HG02642 (cell line): ENCODE results near the gene SENP5.
A peak's percentile ranks its signal among the peaks of the same experiment; 100 is the strongest.
"Not testable (repeated sequence)": the region's sequence is repeated elsewhere in the genome, so short reads cannot be mapped to it uniquely, and the experiment has no call there.

ENCODE experiments used
- ATAC-seq: cut with Tn5 transposase; IDR thresholded peaks from one replicate; pipeline ENCODE4 v1.9.1; 2021; ENCODE audit warnings: mild to moderate bottlenecking; ENCODE audit not compliant: unreplicated experiment, poor library complexity

The SENP5 gene

GRCh38 chr3:196938124-196938523, 70.4 kb downstream of the SENP5 start:
- ATAC-seq: no peak

DNA sequence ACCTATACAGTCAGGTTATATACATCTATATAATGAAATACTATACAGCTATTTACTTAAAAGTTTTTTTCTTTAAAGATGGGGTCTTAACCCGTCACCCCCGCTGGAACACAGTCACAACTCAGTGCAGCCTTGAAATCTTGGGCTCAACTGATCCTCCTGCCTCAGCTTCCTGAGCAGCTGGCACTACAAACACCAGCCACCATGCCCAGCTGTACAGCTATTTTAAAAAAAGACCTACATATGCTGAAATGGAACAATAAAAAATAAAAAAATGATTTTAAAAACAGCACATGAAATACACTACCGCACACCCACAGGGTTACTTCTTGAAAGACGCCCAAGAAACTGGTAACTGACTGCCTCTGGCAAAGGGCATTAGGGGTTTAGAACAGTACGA, 70.9 kb downstream of the SENP5 start:
- ATAC-seq: no peak

DNA sequence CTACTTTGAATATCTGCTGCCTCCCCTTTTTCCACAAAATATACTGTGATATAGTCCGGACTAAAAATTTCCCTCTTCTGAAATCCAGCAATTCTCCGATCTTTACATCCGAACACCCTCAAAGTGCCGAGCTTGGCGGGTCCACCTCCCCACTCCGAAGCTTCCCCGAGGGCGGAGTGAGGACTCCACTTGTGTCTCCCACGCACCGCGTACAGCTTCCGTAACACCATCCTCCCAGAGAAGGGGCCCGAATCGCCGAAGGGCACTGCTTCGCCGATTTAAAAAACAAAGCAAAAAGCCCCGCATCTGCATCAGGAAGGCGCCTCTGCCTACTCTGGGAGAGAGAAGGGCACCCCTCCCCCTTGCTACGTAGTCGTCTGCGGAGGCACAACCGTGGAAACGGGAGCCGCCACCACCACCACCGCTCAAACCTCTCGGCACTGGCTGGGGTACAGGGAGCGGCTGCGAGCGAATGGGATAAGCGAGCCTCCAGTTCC, 74.1 kb downstream of the SENP5 start:
- peak; percentile 28 for ATAC-seq

GRCh38 chr3:196942226-196942914, 74.7 kb downstream of the SENP5 start, which contains the start of gene NCBP2:
NCBP2 (minus strand) TSS chr3:196942528; CDS start chr3:196942503, 25 bp downstream.
- peak; percentile 91 for ATAC-seq

- peak; percentile 15 for ATAC-seq
These were observed 75.2 kb downstream of the SENP5 start for GRCh38 chr3:196942915-196943277.

DNA sequence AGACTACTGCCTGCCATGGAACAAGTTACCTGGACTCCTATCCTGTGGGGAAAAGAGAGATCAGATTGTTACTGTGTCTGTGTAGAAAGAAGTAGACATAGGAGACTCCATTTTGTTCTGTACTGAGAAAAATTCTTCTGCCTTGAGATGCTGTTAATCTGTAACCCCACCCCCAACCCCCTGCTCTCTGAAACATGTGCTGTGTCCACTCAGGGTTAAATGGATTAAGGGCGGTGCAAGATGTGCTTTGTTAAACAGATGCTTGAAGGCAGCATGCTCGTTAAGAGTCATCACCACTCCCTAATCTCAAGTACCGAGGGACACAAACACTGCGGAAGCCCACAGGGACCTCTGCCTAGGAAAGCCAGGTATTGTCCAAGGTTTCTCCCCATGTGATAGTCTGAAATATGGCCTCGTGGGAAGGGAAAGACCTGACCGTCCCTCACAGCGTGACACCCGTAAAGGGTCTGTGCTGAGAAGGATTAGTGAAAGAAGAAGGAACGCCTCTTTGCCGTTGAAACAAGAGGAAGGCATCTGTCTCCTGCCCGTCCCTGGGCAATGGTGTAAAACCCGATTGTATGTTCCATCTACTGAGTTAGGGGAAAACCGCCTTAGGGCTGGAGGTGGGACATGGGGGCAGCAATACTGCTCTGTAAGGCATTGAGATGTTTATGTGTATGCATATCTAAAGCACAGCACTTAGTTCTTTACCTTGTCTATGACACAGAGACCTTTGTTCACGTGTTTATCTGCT, 76.5 kb downstream of the SENP5 start:
- ATAC-seq: not testable (repeated sequence)

GRCh38 chr3:196947136-196947859, 79.6 kb downstream of the SENP5 start:
- no peak for ATAC-seq

- no peak for ATAC-seq
These were observed 80.2 kb downstream of the SENP5 start for GRCh38 chr3:196947860-196948441.

- ATAC-seq: no peak
These were observed 80.9 kb downstream of the SENP5 start for GRCh38 chr3:196948442-196949284.

DNA sequence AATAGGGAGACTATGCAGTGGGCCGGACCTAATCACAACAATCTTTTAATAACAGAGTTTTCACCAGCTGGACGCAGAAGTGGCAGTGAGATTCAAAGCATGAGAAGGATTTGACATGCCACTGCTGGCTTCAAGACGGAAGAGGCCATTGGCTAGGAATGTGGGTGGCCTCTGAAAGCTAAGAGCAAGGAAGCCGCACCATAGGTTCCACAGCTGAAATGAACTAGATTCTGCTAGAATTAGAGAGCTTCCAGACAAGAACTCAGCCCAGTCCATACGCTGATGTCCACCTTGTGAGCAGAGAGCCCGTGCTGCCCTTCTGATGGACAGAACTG, 81.5 kb downstream of the SENP5 start:
- ATAC-seq: no peak

GRCh38 chr3:196949750-196950149, 82.0 kb downstream of the SENP5 start:
- ATAC-seq: no peak

DNA sequence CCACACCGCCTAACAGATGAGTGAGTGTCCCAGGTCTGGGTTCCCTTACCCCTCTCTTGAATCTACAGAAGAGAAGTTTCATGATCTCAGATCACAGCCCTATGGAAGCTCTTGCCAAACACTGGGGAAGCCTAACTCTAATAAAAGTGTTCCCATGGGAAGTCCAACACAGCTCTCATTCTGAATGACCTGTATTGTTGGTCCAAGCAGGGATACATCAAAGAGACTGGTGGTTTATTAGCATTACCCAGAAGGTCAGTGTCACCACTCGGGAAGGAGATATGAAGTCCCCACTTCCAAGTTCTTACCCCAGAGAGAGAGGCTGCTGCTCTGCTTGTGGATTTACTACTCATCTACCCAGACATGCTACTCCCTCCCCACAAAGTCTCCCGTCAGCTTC, 83.7 kb downstream of the SENP5 start:
- ATAC-seq: no peak

DNA sequence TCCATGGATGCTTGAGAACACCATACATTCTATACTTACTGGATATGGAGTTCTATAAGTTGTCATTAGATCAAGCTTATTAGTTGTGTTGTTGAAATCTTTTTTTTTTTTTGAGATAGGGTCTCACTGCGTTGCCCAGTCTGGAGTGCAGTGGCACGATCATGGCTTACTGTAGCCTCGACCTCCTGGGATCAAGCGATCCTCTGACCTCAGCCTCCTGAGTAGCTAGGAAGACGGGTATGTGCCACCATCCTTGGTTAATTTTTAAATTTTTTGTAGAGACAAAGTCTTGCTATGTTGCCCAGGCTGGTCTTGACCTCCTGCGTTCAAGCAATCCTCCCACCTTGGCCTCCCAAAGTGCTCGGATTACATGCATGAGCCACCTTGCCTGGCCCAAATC, 87.1 kb downstream of the SENP5 start:
- no peak for ATAC-seq

- ATAC-seq: no peak
These were observed 94.6 kb downstream of the SENP5 start for GRCh38 chr3:196962108-196962929.

DNA sequence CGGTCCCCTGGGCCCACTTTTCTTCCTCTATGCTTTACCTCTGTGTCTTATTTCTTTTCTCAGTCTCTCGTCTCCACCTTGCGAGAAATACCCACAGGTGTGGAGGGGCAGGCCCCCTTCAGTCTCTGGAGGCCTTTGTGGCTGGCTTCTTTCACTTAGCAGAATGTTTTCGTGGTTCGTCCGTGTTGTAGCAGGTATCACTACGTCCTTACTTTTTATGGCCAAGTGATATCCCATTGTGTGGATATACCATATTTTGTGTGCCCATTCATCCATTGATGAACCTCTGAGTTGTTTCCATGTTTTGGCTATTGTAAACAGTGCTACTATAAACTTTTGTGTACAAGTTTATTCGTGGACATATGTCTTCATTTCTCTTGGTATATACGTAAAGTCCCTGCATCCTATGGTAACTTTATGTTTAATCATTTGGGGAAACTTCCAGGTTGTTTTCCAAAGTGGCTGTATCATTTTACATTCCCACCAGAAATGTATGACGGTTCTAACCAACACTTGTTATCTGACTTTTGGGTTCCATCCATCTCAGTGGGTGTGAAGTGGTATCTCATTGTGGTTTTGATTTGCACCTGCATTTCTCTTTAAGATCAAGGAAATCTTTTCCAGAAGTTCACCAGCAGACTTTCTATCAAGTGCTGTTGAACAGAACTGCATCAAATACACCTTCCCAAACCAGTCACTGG, 95.4 kb downstream of the SENP5 start:
- ATAC-seq: no peak

DNA sequence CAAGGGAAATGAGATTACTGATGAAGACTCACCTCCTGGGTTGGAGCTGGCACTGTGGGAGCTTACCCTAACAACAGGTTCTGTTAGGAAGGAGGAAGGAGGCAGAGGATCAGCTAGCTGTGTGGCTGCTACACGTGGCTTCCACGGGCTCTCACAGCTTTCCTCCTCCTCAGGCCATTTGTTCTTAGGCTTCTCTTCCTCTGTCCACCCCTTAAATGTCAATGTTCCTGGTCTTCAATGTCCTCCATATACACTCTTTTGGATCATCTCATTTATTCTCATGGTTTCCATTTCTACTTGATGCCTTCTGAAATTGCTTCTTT, 95.9 kb downstream of the SENP5 start:
- ATAC-seq: no peak

DNA sequence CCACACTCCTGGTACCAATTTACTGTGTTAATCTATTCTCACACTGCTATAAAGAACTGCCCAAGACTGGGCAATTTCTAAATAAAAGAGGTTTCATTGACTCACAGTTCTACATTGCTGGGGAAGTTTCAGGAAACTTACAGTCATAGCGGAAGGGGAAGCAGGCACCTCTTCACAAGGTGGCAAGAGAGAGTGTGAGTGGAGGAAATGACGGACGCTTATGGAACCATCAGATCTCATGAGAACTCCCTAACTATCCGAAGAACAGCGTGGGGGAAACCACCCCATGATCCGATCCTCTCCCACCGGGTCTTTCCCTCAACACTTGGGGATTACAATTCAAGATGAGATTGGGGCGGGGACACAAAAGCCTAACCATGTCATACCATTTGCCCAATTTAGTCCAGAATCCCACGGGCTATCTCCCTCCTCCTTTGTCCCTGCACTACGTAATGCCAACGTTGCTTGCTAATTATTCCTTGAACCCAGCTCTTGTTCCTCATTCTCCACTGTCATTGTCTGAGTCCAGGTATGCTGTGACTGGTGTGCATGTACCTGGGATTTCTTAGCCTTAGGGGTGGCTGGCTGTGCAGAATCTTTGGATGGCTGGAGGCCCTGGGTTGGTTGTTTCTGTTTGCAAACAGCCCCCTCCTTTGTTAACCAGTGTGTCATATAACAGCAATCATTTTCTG, 97.5 kb downstream of the SENP5 start:
- ATAC-seq: no peak

GRCh38 chr3:196965804-196966173, 98.1 kb downstream of the SENP5 start:
- ATAC-seq: no peak
